Measurements from ENCODE around the gene PRKAR1B.

Gene PRKAR1B

DNA sequence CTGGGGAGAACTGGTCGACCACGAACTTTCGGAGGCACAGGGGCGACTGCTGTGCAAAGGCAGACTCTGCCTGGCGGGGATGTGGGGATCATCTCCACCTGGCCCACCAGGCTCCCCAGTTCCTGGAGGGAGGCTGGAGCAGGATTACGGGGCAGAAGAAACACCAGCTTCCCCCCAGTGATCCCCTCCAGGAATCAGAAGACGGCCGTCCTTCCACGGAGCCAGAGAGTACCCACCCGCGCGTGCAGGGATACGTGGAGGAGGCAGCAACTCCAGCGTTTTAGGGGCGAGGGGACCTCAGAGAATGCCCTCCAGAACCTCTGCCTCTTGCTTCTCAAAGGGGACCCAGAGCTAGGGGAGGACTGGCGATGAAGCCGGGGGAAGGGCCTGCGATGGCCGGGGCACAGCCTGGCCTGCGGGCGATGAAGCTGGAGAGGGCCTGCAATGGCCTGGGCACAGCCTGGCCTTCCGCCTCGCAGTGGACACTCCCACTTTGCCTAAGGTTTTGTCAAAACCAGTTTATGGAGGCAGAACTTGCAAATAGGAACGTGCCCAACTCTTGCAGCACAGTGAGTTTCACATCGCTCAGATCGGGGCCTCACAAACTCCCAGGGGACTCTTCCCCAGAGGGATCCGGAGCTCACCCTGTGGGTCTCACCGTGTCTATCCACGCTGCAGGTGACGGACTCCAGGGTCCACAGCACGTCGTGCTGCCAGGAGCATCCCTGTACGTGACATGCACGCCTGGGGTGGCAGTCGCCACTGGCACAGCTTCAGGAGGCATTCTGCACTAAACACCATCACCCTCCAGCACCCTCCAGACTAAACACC, 129.5 kb downstream of the PRKAR1B start:
- DNase-seq (ENCODE audit: low read depth in 2 of 2), result no peak
- TF ChIP-seq, protein P1, sequence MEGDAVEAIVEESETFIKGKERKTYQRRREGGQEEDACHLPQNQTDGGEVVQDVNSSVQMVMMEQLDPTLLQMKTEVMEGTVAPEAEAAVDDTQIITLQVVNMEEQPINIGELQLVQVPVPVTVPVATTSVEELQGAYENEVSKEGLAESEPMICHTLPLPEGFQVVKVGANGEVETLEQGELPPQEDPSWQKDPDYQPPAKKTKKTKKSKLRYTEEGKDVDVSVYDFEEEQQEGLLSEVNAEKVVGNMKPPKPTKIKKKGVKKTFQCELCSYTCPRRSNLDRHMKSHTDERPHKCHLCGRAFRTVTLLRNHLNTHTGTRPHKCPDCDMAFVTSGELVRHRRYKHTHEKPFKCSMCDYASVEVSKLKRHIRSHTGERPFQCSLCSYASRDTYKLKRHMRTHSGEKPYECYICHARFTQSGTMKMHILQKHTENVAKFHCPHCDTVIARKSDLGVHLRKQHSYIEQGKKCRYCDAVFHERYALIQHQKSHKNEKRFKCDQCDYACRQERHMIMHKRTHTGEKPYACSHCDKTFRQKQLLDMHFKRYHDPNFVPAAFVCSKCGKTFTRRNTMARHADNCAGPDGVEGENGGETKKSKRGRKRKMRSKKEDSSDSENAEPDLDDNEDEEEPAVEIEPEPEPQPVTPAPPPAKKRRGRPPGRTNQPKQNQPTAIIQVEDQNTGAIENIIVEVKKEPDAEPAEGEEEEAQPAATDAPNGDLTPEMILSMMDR (IDR thresholded peaks at IDR 0.05; ENCODE audit: low read depth, low read length), result no peak
- no peak overlapping the region for H3K4me3 ChIP-seq (replicated peaks in 1 of 2; ENCODE audit: low read depth in 2 of 2, low read length in 2 of 2)

DNA sequence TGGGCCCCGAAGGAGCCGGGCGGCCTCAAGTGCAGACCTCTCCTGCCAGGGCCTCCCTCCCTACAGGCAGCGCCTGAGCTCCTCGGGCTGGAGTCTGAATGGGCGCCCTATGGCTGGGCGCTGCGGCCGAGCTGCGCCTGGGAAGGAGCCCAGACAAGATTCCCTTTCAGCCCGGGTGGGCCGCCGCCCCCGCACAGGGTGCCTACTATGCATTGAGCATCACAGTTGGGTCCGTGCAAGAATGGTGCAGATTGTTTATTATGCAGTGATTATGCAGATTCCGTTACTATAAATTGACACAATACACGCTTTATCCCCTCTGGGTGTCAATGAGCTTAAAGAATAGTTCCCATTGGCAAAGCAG, 130.3 kb downstream of the PRKAR1B start:
- TF ChIP-seq, protein P1 (IDR thresholded peaks at IDR 0.05; ENCODE audit: low read depth, low read length), result no peak
- no peak for DNase-seq (ENCODE audit: low read depth in 2 of 2)
- no peak overlapping the region for H3K4me3 ChIP-seq (replicated peaks in 1 of 2; ENCODE audit: low read depth in 2 of 2, low read length in 2 of 2)

DNA sequence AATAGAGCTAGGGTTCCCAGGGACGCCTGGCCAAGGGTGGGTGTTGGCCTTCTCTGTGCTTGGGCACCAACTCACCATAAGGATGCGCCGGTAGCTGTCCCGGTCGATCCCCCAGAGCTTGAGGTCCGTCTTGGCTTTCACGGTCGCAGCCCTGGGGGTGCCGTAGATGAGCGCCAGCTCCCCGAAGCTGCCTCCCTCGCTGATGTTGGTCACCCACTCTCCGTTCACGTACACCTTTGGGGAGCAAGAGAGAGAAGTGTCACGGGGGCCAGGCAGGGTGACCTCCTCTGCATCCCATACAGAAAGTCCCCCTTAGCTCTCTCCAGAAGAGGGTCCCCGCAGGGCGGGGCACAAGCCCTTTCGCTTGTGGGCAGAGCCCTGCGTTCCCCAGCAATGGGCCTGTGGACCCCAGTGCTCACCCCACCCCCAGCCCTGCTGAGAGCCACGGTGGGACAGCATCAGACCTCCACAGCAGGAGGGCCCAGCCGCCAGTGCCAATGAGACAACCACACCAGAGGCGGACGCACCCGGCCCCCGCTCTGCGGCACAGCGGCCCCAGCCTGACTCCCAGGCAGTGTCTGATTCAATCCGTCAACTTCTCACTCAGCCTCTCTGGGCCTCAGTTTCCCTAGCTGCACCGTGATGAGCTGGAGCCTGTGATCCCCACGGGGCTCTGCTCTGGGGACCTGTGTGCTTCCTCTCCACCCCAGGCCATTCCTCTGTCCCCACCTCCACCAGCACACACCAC, 130.8 kb downstream of the PRKAR1B start:
- TF ChIP-seq, protein P1 (IDR thresholded peaks at IDR 0.05; ENCODE audit: low read depth, low read length), result no peak
- no peak for DNase-seq (ENCODE audit: low read depth in 2 of 2)
- H3K4me3 ChIP-seq (replicated peaks in 1 of 2; ENCODE audit: low read depth in 2 of 2, low read length in 2 of 2), result no peak overlapping the region

DNA sequence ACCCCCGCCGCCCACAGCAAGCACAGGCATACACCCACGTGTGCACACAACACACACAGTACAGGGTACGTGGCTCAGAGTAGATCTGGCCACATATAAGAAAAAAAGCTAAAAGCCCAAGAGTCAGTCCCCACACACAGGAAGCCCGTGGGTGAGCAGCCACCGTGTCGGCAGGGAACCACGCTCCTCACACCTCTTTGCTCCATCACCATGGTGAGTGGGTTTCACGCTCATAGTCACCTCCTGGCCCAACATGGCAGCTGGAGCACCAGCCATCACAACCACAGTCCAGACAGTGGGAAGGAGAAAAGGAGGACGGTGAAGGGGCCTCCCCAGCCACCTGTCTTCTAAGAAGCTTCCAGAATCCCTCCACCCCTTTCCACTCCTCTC, 131.5 kb downstream of the PRKAR1B start:
- DNase-seq (ENCODE audit: low read depth in 2 of 2), result no peak
- TF ChIP-seq, protein P1 (IDR thresholded peaks at IDR 0.05; ENCODE audit: low read depth, low read length), result no peak
- no peak overlapping the region for H3K4me3 ChIP-seq (replicated peaks in 1 of 2; ENCODE audit: low read depth in 2 of 2, low read length in 2 of 2)

DNA sequence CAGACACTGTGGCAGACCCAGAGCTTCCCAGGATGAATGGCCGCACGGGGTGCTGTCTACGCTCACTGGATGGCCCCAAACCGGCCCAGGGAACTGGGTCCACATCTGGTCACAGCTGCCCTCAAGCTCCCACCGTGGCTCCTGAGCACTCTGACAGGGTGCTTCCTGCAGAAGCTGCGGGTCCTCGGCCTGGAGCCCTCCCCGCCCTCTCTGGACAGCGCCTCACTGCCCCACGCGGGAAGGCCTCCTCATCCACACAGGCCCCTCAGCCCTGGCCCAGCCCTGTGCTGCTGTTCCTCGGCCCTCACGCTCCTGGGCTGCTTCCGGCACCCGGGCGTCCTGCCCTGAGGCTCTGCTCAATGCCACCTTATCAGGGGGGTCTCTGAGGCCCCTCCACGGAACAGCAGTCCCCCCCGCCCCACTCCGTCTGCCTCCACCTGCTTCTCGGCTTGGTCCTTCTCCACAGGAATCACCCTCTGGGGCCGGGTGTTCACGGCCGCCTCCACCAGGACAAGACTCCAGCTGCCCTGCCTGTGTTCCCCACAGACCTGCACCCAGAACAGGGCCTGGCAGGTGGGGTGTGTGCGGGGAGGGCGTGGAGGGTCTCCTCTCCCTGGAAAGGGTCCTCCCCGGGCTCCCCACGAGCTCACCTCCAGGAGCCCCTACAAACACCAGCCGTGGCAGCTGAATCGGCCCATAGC, 132.0 kb downstream of the PRKAR1B start:
- TF ChIP-seq, protein P1 (IDR thresholded peaks at IDR 0.05; ENCODE audit: low read depth, low read length), result no peak
- DNase-seq (ENCODE audit: low read depth in 2 of 2), result no peak
- H3K4me3 ChIP-seq (replicated peaks in 1 of 2; ENCODE audit: low read depth in 2 of 2, low read length in 2 of 2), result no peak overlapping the region

DNA sequence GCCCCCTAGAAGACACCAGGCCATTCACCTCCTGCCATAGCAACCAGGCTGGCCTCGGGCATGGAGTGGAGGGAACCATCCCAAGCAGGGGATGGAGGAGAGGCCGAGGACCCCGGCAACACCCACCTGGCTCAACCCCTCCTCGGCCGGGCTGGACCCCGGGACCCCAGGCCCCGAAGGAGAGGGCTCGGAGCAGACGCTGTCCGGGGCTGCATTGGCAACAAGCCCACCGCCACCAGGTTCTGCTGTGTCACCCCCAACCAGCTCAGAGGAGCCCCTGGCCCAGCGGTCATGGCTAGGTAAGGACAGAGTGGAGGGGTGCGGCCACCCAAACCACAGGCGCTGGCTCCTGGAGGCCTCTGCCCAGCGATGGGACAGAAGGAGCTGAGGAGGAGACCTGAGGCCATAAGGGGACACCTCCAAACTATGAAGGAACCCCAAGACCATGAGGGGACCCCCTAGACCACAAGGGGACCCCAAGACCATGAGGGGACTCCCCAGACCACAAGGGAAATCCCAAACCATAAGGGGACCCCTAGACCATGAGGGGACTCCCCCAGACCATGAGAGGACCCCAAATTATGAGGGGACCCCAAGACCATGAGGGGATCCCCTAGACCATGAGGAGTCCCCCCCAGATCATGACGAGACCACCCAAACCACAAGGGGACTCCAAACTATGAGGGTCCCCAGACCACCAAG, 132.7 kb downstream of the PRKAR1B start:
- H3K4me3 ChIP-seq (replicated peaks in 1 of 2; ENCODE audit: low read depth in 2 of 2, low read length in 2 of 2), result no peak overlapping the region
- no peak for DNase-seq (ENCODE audit: low read depth in 2 of 2)
- TF ChIP-seq, protein P1 (IDR thresholded peaks at IDR 0.05; ENCODE audit: low read depth, low read length), result no peak
